NB4 (cell line): ENCODE measurements around the gene GLRX2.

ENCODE experiments used
- MYC ChIP-seq: IDR thresholded peaks from 2 replicates; pipeline ENCODE4 v1.6.1; 2011; ENCODE audit warnings: low read depth, low read length
- POLR2A ChIP-seq: IDR thresholded peaks from 2 replicates; pipeline ENCODE4 v1.6.1; 2011; ENCODE audit warnings: mild to moderate bottlenecking; ENCODE audit not compliant: insufficient read length; ENCODE audit errors: extremely low read depth
- TF ChIP-seq, protein P1 (sequence below): IDR thresholded peaks from one replicate; pipeline ENCODE4 v1.5.1; 2012; ENCODE audit warnings: low read depth, low read length
- TF ChIP-seq, protein P2 (sequence below): IDR thresholded peaks from 2 replicates; pipeline ENCODE4 v1.6.1; 2011; ENCODE audit warnings: low read depth, low read length

DNA sequence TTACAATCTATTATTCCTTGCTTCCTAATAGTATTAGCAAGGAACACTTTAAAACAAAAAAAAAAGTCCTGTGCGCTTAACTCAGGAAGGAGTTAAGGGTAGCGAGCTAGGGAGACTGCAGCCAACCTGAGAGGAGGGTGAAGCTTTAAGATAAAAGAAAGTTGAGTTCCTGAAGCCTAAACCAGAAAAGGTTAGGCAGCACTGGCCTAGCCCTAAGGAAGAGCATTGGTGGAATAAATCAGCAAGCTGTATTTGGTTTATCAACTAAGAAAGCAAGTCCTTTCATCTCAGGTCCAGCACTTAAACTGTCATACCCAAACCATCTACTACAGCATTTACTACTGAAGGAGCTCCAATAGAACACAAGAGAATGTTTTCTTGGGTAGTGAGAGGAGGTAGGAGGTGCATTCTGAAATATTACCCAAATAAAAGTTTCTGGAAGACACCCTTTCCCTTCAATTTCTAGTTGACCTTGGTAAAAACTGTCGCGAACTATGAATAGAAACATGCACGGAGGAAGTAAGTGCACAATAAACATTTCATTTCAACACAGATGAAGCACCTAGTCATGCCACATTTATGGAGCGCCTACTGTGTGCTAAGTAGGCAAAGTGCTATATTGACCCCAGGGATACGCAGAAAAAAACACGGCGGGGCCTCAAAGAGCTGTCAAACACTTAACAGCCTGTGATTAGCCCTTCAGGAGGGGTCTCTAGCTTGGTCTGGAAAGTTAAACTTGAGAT is 1.3 kb downstream of the GLRX2 start:
- TF ChIP-seq POLR2A (no peak), MYC (no peak)
- TF ChIP-seq, protein P1, sequence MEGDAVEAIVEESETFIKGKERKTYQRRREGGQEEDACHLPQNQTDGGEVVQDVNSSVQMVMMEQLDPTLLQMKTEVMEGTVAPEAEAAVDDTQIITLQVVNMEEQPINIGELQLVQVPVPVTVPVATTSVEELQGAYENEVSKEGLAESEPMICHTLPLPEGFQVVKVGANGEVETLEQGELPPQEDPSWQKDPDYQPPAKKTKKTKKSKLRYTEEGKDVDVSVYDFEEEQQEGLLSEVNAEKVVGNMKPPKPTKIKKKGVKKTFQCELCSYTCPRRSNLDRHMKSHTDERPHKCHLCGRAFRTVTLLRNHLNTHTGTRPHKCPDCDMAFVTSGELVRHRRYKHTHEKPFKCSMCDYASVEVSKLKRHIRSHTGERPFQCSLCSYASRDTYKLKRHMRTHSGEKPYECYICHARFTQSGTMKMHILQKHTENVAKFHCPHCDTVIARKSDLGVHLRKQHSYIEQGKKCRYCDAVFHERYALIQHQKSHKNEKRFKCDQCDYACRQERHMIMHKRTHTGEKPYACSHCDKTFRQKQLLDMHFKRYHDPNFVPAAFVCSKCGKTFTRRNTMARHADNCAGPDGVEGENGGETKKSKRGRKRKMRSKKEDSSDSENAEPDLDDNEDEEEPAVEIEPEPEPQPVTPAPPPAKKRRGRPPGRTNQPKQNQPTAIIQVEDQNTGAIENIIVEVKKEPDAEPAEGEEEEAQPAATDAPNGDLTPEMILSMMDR: no peak
- TF ChIP-seq, protein P2, sequence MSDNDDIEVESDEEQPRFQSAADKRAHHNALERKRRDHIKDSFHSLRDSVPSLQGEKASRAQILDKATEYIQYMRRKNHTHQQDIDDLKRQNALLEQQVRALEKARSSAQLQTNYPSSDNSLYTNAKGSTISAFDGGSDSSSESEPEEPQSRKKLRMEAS: no peak
